ENCODE data around the gene PLXNA4. TPM values are rescaled to one million over a fixed set of nuclear protein-coding genes. Genes with fewer than 3 reads are reported as not detected.

Gene PLXNA4
- total RNA-seq, 1 experiment from 2014 or later: 0.10 TPM

DNA sequence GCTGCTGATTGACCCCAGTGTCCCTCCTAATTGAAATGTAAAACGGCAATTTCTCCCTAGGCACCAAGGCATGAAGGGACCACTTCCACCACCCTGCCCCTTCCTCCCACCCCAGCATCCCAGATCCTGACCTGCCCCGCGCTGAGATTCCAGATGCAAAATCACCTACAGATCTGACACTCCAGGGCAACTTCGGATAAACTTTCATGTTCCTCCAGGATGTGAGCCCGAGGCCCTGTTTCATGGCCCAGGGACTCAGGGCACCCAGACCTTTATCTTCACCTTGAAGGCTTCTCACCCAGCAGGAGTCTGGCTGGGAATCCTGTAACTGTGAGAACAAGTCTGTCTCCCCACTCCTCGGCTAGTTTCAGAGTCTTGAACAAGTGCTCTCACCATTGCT is 361.8 kb downstream of the PLXNA4 start:
- Histone ChIP-seq H3K9me3 (ENCODE audit: control insufficient read depth, insufficient read depth, low read depth, low read length) (no peaks in the 10 kb centered on the region), H3K4me1 (ENCODE audit: control insufficient read depth, insufficient read depth, low read length) (no peaks in the 10 kb centered on the region), H3K27ac (ENCODE audit: low read length) (no peak overlapping the region), H3K36me3 (ENCODE audit: control insufficient read depth, insufficient read depth, low read length) (no peaks in the 10 kb centered on the region), H3K27me3 (ENCODE audit: control insufficient read depth, insufficient read depth, low read length) (no peaks in the 10 kb centered on the region), H3K4me3 (ENCODE audit: low read depth in 2 of 2, low read length in 2 of 2) (no peak overlapping the region)
- DNase-seq (ENCODE audit: low read depth, low spot score): no peak
- no peak for ATAC-seq
- ChIA-PET CTCF (no interaction called here), POLR2A (no interaction called here)
- in situ Hi-C loops (cut with HindIII; ENCODE audit: low pct_unique_long_range_greater_than_20kb, low sequenced_read_pairs) (no loop called here), intact Hi-C loops (cut with micrococcal nuclease; ENCODE audit: unreplicated experiment) (no loop called here)
- BruUV-seq (replicated peaks): no TSS peak
- TF ChIP-seq POLR2AphosphoS5 (IDR thresholded peaks at IDR 0.05; ENCODE audit: low read depth, low read length) (no peak), REST (IDR thresholded peaks at IDR 0.05; ENCODE audit: insufficient read depth in 1 of 2, low read depth in 2 of 2, low read length in 1 of 2) (no peak), SIN3A (IDR thresholded peaks at IDR 0.05; ENCODE audit: borderline replicate concordance, insufficient read depth, low read depth, low read length) (no peak), CTCF (IDR thresholded peaks at IDR 0.05) (no peak), TCF7L2 (IDR thresholded peaks at IDR 0.05; ENCODE audit: low read depth, low read length) (no peak)

- Histone ChIP-seq H3K4me1 (ENCODE audit: control insufficient read depth, insufficient read depth, low read length) (no peaks in the 10 kb centered on the region), H3K36me3 (ENCODE audit: control insufficient read depth, insufficient read depth, low read length) (no peaks in the 10 kb centered on the region), H3K4me3 (ENCODE audit: low read depth in 2 of 2, low read length in 2 of 2) (no peak overlapping the region), H3K27me3 (ENCODE audit: control insufficient read depth, insufficient read depth, low read length) (no peaks in the 10 kb centered on the region), H3K9me3 (ENCODE audit: control insufficient read depth, insufficient read depth, low read depth, low read length) (no peaks in the 10 kb centered on the region), H3K27ac (ENCODE audit: low read length) (no peak overlapping the region)
- ChIA-PET POLR2A (no interaction called here), CTCF (no interaction called here)
- DNase-seq (ENCODE audit: low read depth, low spot score) (no peak), ATAC-seq (0 out of 2 replicates have a peak, but pooled peaks have one; percentile 42)
- no TSS peak for BruUV-seq (replicated peaks)
- in situ Hi-C loops (cut with HindIII; ENCODE audit: low pct_unique_long_range_greater_than_20kb, low sequenced_read_pairs): no loop called here
- no peak for TF ChIP-seq CTCF (IDR thresholded peaks at IDR 0.05)
- intact Hi-C loops (cut with micrococcal nuclease; ENCODE audit: unreplicated experiment): no loop called here
These were observed 362.7 kb downstream of the PLXNA4 start for GRCh38 chr7:132213583-132213982.

- ChIA-PET CTCF (no interaction called here), POLR2A (no interaction called here)
- H3K9me3 ChIP-seq (ENCODE audit: control insufficient read depth, insufficient read depth, low read depth, low read length): no peaks in the 10 kb centered on the region
- H3K27me3 ChIP-seq (ENCODE audit: control insufficient read depth, insufficient read depth, low read length): no peaks in the 10 kb centered on the region
- intact Hi-C loops (cut with micrococcal nuclease; ENCODE audit: unreplicated experiment): no loop called here
- TF ChIP-seq REST (IDR thresholded peaks at IDR 0.05; ENCODE audit: insufficient read depth in 1 of 2, low read depth in 2 of 2, low read length in 1 of 2) (no peak), CTCF (IDR thresholded peaks at IDR 0.05) (no peak), SIN3A (IDR thresholded peaks at IDR 0.05; ENCODE audit: borderline replicate concordance, insufficient read depth, low read depth, low read length) (no peak), POLR2AphosphoS5 (IDR thresholded peaks at IDR 0.05; ENCODE audit: low read depth, low read length) (no peak), TCF7L2 (IDR thresholded peaks at IDR 0.05; ENCODE audit: low read depth, low read length) (no peak)
- H3K27ac ChIP-seq (ENCODE audit: low read length): no peak overlapping the region
- in situ Hi-C loops (cut with HindIII; ENCODE audit: low pct_unique_long_range_greater_than_20kb, low sequenced_read_pairs): no loop called here
- H3K4me3 ChIP-seq (ENCODE audit: low read depth in 2 of 2, low read length in 2 of 2): no peak overlapping the region
- no peaks in the 10 kb centered on the region for H3K36me3 ChIP-seq (ENCODE audit: control insufficient read depth, insufficient read depth, low read length)
- no peaks in the 10 kb centered on the region for H3K4me1 ChIP-seq (ENCODE audit: control insufficient read depth, insufficient read depth, low read length)
- BruUV-seq (replicated peaks): no TSS peak
- DNase-seq (ENCODE audit: low read depth, low spot score) (no peak), ATAC-seq (no peak)
These were observed 364.3 kb downstream of the PLXNA4 start for GRCh38 chr7:132211971-132212370.

Data from Panc1 (cell line).